MG63 (cell line): ENCODE measurements around the gene CCNL2. TPM values are rescaled to one million over a fixed set of nuclear protein-coding genes. Genes with fewer than 3 reads are reported as not detected.
"Not testable (repeated sequence)": the region's sequence is repeated elsewhere in the genome, so short reads cannot be mapped to it uniquely, and the experiment has no call there.

Source experiments
- DNase-seq: peaks from one replicate; pipeline ENCODE4 v3.0.0-alpha.2; 2020
- H3K27me3 ChIP-seq: fragments of 250-450 bp; sonication (Bioruptor Pico); 2 replicates; pipeline ENCODE4 v1.5.1; 2020; ENCODE audit warnings: mild to moderate bottlenecking, moderate library complexity
- H3K36me3 ChIP-seq: fragments of 250-450 bp; sonication (Bioruptor Pico); 2 replicates; pipeline ENCODE4 v1.5.1; 2020; ENCODE audit warnings: mild to moderate bottlenecking, moderate library complexity
- H3K4me3 ChIP-seq: fragments of 250-450 bp; sonication (Bioruptor Pico); 2 replicates; pipeline ENCODE4 v1.5.1; 2020; ENCODE audit warnings: mild to moderate bottlenecking, moderate library complexity
- H3K9me3 ChIP-seq: fragments of 250-450 bp; sonication (Bioruptor Pico); 2 replicates; pipeline ENCODE4 v1.5.1; 2020; ENCODE audit warnings: mild to moderate bottlenecking, moderate library complexity
- total RNA-seq: library from RNA; depleted of rRNA; stranded (reverse); fragments of >200 nt; shearing (Covaris generic); gene quantifications from 2 replicates; pipeline ENCODE4 v1.2.3, GENCODE V29; 2014; ENCODE audit warnings: low replicate concordance

The CCNL2 gene
- total RNA-seq, 1 experiment from 2014 or later: 45.1 TPM

DNA sequence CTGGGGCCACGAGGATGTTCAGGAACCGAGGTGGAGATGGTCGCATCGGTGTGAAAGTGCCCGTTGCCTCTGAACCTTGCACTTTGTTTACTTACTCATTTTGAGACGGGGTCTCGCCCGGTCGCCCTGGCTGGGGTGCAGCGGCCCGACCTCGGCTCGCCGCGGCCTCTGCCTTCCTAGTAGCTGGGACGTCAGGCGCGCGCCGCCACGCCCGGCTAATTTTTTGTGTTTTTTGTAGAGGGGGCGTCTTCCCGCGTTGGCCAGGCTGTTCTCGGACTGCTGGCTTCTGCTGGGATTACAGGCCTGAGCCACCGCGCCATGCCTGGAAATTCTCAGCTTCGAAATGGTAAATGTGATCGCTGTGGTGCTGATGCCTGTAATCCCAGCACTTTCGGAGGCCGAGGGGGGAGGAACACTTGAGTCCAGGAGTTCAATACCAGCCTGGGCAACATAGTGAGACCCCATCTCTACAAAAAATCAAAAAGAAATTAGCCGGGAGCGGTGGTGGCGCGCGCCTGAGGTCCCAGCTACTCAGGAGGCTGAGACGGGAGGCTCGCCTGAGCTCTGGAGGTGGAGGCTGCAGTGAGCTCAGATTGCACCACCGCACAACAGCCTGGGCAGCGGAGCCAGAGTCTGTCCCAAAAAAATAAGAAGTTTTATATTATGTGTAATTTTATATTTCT lies 8.6 kb upstream of the CCNL2 start:
- H3K27me3 ChIP-seq: no peaks in the 10 kb centered on the region
- H3K4me3 ChIP-seq: peak overlapping the region; percentile 100
- no peaks in the 10 kb centered on the region for H3K9me3 ChIP-seq
- DNase-seq: no peak
- H3K36me3 ChIP-seq: peaks cover 61% of the 10 kb centered on the region

DNA sequence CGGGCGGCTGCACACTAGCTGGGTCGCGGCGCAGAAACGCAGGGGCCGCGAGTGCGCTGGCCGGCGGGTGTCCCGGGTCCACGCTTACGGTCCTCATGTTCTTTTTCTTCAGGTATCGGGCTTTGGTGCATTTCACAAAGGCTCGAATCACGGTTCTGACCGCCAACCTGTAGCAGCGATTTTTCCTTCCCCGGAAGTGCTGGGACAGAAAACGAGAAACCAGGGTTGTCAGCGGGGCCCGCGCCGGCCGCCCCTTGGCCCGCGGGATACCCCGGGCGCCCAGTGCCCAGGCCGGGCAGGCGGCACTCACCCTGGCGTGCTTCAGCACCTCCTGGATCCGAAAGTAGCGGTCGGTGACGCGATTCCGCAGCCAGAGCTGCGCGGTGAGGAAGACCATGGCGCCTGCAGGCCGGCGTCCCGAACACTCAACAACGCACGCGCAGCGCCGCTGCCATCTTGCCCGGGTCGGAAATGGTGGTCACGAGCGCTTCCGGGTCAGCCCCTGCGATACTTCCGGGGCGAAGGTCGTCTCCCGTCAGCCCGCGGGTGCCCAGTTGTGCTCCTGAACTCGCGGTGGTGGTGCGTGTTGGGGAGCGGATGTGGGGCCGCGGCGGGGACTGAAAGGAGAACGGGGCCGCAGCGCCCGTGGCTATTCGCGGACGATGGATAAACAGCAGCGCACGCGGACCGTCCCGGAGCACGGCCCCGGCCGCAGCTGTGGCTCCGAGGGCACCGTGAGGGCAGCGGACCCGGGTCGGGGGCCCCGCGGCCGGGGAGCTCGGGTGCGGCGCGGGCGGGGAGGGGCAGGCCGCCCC lies 7.9 kb upstream of the CCNL2 start, which contains the start of gene MRPL20:
TSS of gene MRPL20 (minus strand) at position 473 of the 815 bp plus-strand sequence. CDS start at position 397, 76 bp downstream.
- peak; percentile 93 for DNase-seq
- Histone ChIP-seq H3K27me3 (no peaks in the 10 kb centered on the region), H3K9me3 (no peaks in the 10 kb centered on the region), H3K4me3 (peak within 1 kb of the TSS; percentile 100), H3K36me3 (peaks cover 68% of the 10 kb centered on the region)

DNA sequence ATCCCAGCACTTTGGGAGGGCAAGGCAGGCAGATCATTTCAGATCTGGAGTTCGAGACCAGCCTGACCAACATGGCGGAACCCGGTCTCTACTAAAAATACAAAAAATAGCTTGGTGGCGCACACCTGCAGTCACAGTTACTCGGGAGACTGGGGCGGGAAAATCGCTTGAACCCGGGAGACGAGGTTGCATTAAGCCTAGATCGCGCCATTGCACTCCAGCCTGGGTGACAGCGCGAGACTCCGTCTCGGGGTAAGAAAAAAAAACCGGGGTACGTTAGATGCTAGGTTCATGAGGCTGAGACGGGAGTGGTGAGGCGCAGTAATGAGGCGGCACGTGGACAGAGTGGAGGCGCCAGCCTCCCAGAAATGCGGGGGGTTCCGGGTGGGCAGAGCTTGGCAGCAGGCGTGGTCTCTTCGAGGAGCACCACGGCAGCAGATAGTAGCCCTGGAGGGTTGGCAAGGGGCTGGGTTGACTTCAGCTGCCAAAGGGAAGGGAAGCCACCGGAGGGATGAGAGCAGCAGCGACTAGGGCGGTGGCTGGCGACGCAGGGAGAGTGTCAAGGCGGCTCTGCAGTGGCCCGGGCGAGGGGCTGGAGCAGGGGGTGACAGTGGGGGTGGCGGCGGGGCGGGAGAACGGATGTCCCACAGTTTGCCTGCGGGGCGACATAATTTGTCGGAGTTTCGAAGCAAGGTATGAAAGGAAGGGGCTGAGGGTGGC lies 7.1 kb upstream of the CCNL2 start:
- Histone ChIP-seq H3K27me3 (no peaks in the 10 kb centered on the region), H3K4me3 (peak overlapping the region; percentile 100), H3K9me3 (no peaks in the 10 kb centered on the region), H3K36me3 (peaks cover 76% of the 10 kb centered on the region)
- DNase-seq: no peak

DNA sequence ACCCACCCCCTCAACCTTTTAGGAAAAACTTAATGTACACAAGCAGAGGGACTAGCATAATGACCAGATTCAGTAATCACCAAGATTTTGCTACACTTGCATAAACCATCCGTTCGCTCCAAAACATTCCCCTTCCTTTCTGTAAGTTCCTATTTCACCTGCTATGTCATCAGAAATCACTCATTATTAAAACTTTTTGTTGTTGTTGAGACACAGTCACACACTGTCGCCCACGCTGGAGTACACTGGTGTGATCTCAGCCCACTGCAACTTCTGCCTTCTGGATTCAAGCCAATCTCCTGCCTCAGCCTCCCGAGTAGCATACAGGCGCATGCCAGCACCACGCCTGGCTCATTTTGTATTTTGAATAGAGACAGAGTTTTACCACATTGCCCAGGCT lies 4.5 kb upstream of the CCNL2 start:
- peaks cover 78% of the 10 kb centered on the region for H3K36me3 ChIP-seq
- DNase-seq: no peak
- H3K27me3 ChIP-seq: no peaks in the 10 kb centered on the region
- H3K9me3 ChIP-seq: no peaks in the 10 kb centered on the region
- no peak overlapping the region for H3K4me3 ChIP-seq

DNA sequence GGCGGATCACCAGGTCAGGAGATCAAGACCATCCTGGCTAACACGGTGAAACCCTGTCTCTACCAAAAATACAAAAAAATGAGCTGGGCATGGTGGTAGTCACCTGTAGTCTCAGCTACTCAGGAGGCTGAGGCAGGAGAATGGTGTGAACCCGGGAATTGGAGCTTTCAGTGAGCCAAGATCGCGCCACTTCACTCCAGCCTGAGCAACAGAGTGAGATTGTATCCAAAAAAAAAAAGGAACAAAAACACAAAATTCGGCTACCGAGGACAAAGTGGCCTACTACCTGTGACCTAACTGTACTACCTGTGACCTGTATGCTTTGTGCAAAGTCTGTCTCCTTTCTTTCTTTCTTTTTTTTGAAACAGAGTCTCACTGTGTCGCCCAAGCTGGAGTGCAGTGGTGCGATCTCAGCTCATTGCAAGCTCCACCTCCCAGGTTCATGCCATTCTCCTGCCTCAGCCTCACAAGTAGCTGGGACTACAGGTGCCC lies 3.8 kb upstream of the CCNL2 start:
- H3K4me3 ChIP-seq, DNase-seq, H3K27me3 ChIP-seq, H3K9me3 ChIP-seq: not testable (repeated sequence)
- peaks cover 77% of the 10 kb centered on the region for H3K36me3 ChIP-seq

DNA sequence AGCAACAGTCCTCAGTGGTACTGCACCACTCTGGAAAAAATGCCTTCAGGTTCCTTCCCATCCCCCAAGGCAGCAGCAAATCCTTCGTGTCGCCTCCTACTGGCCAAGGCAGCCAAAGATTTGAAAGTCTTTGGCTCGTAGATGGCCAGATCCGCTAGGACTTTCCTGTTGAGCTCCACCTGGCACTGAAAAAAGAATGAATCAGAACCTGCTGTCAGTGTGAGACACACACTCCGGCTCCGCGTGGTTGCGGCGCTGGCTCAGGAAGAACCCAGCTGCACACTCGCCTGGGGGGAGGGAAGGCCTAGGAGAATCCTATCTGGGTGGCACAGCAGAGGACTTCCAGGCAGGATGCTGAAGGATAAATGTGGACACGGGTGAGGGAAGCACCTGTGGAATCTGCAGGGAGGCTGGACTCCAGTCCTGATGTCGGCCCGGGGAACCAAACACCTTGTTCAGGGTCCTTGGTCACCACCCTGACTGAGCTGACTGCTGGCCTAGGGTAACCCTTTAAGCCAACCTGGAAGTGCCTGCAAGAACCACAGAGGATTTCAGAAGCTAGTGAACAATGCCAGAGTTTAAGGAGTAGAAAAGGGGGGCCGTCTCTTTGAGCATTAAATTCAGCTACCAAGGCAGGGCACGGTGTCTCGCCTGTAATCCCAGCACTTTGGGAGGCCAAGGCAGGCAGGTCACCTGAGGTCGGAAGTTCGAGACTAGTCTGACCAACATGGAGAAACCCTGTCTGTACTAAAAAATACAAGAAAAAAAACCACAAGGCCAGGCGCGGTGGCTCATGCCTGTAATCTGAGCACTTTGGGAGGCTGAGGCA lies 3.2 kb upstream of the CCNL2 start:
- Histone ChIP-seq H3K4me3 (no peak overlapping the region), H3K9me3 (no peaks in the 10 kb centered on the region), H3K36me3 (peaks cover 83% of the 10 kb centered on the region), H3K27me3 (no peaks in the 10 kb centered on the region)
- DNase-seq: peak; percentile 68

DNA sequence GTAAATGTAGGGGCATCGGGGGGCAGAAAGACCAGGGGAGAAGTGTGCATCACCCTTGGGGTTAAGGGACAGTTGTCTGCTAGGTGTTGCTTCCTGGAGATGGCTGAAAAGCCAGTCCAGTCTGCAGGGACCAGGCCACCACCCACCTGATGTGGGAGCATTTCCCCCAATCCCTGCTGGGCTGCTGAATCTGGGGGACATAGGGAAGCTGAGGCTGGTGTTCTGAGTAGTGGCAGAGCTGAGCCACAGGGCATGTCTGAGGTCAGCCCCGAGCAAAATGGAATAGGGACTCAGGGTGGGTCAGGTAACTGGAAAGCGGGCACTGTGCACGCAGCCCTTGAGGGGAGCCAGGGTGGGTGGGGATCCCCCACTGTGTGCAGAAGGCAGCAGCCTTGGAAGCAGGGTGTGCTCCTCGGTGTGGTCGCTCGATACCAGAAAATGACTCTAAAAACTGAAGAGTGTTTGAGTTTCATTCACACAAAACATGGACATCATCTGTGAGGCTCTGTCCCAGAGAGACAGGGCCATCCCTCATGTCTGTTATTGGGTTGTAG lies 2.4 kb upstream of the CCNL2 start:
- Histone ChIP-seq H3K4me3 (no peak overlapping the region; the same call in 1 of the 2 replicates), H3K27me3 (no peaks in the 10 kb centered on the region), H3K36me3 (peaks cover 86% of the 10 kb centered on the region), H3K9me3 (no peaks in the 10 kb centered on the region)
- DNase-seq: no peak

DNA sequence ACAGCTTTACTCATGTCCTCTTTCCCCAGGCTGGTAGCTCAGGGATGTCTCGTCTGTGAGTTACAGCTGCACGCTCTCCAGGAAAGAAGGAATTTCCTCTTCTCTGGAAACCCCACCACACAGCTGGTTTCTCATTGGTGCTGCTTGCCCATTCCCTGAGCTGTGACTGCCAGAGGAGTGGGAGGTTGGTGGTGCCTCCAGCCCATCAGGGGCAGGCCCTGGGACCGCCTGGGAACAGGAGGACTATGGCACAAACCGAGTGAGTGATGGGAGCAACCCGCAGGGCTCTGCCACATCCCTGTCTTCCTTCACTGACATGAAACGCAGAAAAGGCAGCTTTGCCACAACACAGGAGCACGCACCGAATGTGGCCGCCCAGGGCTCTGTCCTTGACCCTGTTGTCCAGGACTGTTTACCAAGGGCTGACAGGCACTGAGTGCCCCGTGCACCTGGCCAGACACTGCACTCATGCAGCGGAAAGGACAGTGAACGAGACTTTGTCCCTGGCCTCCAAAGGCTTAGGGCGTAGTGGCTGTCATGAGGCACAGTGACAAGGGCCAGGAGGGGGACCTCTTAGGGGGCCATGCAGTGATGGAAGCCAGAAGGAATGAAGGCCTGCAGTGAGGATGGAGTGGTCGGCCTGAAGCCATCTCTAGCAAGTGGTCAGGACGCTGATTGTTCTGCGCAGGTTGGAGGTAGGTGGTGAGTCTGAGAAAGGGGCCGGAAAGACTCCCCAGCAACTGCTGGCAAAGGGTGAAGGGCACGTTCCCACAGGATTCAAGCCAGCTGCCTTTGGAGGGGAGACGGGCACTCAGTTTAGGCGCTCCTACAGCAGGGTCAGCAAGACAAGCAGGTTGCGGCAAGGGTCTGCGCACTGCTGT lies 1.7 kb upstream of the CCNL2 start:
- DNase-seq: no peak
- Histone ChIP-seq H3K4me3 (peak overlapping the region; percentile 93), H3K36me3 (peaks cover 83% of the 10 kb centered on the region), H3K9me3 (no peaks in the 10 kb centered on the region), H3K27me3 (no peaks in the 10 kb centered on the region)

DNA sequence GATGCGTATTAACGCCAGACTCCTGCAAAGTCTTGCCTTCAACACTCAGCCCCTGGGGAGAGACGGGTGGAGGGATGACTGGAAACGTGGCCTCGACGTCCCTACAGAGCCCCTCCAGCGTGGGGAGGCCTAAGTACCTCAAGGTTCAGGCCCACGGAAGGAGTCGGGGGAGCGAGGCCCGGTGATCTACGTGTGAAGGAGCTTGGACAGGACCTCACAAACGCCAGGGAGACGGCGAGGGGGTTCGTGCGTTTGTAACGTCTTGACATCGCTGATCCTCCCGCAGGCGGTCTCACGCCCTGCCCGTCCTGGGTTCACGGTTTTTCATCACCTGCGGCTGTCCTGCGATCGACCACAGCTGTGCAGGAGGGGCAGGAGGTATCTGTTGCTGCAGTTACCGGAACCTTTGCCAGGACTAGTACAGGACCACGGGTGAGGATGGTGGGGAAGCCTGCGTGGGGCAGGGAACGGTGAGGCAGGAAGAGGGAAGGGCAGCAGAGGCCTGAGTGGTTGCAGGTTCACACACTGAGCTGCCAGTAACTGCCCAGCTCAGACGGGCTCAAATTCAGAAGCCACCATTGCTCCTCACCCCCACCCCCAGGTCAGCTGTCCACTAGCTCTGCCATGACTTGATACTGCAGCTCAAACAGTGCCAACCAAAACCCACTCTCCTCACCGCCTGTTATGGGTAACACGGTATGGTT lies 889 bp upstream of the CCNL2 start:
- Histone ChIP-seq H3K36me3 (peaks cover 83% of the 10 kb centered on the region), H3K9me3 (no peaks in the 10 kb centered on the region), H3K4me3 (peak overlapping the region; percentile 93), H3K27me3 (no peaks in the 10 kb centered on the region)
- no peak for DNase-seq

DNA sequence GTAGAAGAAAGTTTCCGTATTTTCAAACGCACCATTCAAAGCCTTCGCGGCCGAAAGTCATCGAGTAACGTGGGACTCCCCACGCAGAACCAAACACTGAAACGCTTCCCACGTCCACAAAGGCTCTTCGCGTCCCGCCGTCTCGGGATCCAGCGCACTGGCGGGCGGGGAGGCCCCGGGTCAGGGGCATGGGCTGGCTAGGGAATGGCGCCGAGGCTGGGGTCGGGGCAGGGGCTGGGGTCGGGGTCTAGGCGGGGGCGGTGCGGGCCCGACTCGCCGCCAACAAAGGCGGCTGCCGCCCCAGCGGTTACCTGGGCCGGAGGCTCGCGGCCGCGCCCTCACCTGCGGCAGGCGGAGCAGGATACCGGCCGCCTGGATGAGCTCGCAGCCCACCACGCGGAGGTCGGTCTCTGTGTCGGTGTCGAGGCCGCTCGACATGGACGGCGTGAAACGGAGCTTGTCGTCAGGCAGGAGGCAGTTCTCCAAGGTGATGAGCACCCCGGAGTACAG lies 403 bp downstream of the CCNL2 start:
- Histone ChIP-seq H3K4me3 (peak overlapping the region; percentile 93), H3K9me3 (no peaks in the 10 kb centered on the region), H3K27me3 (no peaks in the 10 kb centered on the region), H3K36me3 (peaks cover 81% of the 10 kb centered on the region)
- no peak for DNase-seq

DNA sequence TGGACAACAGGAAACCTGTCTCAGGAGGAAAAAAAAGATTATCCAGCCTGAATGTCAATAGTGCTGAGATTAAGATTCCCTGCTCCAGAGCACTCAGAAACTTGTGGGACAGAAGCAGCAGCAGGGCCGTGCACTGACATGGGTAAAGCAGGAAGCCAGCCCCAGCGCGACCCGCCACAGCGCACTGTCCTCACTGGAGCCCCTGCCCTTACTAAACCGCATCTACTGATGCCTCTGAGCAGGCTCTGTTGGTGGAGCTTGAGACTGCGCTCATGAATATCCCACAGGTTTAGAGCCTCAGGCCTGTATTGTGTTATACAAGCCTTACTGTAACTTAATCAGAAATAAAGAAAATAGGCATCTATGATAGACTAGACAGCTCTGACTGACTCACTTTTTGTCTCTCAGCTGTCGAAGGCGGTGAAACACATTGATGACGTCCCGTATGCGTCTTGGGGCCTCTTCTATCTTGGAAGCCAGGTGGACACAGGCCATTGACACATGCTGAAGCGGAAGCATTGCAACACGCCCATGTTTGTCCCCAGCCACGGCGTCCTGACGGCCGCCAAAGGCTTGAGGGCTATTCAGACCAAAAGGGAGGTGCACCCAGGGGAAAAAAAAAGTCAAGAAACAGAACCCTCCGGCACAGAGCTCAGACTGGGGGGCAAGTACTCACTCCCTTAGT lies 1.2 kb downstream of the CCNL2 start:
- Histone ChIP-seq H3K4me3 (peak overlapping the region; percentile 93), H3K9me3 (no peaks in the 10 kb centered on the region), H3K27me3 (no peaks in the 10 kb centered on the region), H3K36me3 (peaks cover 81% of the 10 kb centered on the region)
- no peak for DNase-seq

DNA sequence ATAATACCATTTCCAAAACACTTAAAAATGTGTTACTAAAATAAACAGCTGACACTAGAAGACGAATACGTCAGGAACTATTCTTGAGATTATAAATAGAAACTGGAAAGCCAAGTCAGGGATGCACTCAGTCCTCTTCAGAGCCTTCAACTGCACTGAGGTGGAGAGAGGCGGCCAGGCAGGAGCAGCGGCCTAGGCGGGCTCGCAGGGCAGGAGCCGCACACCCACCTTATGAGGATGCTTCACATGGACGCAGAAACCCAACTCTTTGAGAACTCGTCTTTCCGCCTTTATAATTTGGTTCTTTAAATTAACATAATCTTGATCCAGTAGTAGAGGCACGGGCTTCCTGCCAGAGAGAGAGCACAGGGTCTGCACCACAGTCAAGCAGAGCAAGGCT lies 4.0 kb downstream of the CCNL2 start:
- H3K9me3 ChIP-seq: no peaks in the 10 kb centered on the region
- H3K27me3 ChIP-seq: no peaks in the 10 kb centered on the region
- H3K36me3 ChIP-seq: peaks cover 82% of the 10 kb centered on the region
- no peak for DNase-seq
- no peak overlapping the region for H3K4me3 ChIP-seq

DNA sequence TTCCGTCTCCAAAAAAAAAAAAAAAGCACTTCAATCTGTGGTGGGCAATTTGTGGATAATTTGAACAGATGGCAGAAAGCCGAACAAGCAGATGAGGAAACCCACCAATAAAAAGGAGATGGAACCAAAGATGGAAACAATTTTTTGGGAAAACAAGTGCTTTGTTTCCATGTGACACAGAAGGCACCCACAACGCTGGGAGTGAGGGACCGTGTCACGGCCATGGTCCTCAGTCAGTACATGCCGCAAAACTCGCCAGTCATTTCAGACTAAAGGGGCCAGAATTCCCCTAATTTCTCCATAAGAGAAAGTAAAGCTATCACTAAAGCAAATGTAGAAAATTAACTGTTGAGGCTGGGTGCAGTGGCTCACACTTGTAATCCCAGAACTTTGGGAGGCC lies 5.0 kb downstream of the CCNL2 start:
- no peak for DNase-seq
- Histone ChIP-seq H3K36me3 (peaks cover 86% of the 10 kb centered on the region), H3K27me3 (no peaks in the 10 kb centered on the region), H3K4me3 (no peak overlapping the region), H3K9me3 (no peaks in the 10 kb centered on the region)

DNA sequence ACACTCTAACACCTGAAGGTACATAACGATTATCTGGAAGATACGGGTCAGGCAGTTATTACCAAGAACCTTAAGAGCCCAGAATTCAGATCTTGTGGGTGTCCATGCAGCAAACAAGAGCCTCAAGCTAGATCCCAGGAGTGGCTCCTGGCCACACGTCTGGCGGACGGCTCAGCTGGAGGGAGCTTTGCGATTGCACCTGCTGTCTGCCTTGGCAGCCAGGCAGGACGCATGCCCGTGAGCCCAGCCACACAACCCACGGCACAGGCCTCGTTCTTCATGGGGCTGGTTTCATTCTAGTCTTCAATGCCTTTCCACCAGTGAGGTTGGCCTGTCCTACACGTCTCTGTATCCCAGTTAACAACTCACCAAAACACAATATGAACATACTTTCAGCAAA lies 5.7 kb downstream of the CCNL2 start:
- Histone ChIP-seq H3K36me3 (peaks cover 89% of the 10 kb centered on the region), H3K4me3 (no peak overlapping the region), H3K9me3 (no peaks in the 10 kb centered on the region), H3K27me3 (no peaks in the 10 kb centered on the region)
- no peak for DNase-seq
